SH-SY5Y (cell line): ENCODE measurements around the gene OR2W3.

Source experiments
- GATA2 ChIP-seq: IDR thresholded peaks from 2 replicates; pipeline ENCODE4 v1.6.1; 2011; ENCODE audit warnings: mild to moderate bottlenecking, low read depth, low read length
- GATA3 ChIP-seq: IDR thresholded peaks from 2 replicates; pipeline ENCODE4 v1.6.1; 2011; ENCODE audit warnings: low read depth, mild to moderate bottlenecking, low read length, moderate library complexity

OR2W3 gene

DNA sequence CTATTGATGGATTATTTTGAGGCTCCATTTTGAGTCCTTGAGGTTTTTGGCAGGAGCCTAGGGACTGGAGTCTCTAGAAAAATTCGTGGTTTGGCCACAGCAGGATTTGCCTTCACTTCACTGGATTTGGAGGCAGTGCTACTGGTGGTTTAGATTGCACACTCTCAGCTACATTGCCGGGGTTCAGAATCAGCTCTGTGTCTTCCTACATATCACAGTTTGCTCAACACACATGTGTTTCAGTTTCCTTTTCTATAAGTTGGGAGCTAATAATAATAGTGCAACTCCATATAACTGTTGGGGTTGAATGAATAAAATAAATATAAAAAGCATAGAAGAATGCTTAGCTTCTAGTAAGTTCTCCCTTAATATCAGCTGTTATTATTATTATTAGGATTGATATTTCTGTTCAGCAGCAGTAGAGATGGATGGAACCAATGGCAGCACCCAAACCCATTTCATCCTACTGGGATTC is at the start of gene OR2W3:
Gene OR2W3 (plus strand): TSS at position 425 of the 475 bp plus-strand sequence. CDS start 0 bp downstream, at position 425.
- TF ChIP-seq GATA3 = no peak
- no peak for TF ChIP-seq GATA2

DNA sequence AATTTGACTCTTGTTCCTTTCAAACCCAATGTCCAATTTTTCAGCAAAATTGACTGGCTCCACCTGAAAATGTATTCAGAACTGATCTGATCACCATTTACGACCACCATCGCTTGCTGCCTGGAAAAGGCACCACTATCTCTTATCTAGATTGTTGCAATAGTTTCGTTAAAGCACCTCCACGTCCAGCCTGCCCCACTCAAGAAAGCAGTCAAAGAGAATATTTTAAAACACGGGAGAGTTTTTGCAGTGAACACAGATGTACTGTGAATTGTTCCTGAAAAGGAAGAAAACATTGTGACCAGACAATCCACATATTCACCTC is 49.7 kb upstream of the OR2W3 start:
- TF ChIP-seq GATA3 (no peak), GATA2 (no peak)

DNA sequence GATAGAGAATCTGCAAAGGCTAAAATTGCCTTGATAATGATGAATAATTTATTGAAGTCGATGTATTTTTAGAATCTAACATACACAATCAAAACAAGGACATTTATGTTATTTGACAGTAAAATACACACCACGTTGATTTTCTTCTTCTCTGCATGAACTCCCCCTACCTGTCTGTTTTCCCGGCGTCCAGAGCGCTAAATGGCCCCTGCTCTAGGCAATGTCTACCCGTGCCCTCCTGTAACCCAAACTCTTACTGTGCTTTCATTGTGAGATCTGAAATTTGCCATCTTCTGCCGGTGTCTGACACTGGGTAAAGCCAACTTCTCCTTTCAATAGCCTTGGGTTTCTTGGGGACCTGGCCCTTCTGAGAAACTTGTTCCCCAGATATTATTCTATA is 47.0 kb upstream of the OR2W3 start:
- TF ChIP-seq GATA2 (no peak), GATA3 (no peak)

DNA sequence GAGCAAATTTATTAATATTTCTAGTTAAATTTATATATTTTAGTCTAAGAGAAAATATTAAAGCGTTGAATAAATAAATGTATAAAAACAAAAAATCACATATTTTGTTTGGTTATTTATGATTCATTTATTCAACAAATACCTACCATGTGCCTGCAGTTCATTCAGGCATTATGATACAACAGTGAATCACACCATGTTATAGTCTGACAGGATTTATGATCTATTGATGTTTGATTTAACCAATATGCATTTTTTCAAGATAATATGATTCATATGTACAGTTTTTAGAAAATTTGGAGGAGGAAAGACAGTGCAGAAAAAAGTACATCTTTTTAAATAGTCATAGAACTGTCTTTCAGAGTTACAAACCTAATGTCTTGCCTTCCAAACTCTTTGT is 45.8 kb upstream of the OR2W3 start:
- TF ChIP-seq GATA3 = no peak
- TF ChIP-seq GATA2 = no peak

DNA sequence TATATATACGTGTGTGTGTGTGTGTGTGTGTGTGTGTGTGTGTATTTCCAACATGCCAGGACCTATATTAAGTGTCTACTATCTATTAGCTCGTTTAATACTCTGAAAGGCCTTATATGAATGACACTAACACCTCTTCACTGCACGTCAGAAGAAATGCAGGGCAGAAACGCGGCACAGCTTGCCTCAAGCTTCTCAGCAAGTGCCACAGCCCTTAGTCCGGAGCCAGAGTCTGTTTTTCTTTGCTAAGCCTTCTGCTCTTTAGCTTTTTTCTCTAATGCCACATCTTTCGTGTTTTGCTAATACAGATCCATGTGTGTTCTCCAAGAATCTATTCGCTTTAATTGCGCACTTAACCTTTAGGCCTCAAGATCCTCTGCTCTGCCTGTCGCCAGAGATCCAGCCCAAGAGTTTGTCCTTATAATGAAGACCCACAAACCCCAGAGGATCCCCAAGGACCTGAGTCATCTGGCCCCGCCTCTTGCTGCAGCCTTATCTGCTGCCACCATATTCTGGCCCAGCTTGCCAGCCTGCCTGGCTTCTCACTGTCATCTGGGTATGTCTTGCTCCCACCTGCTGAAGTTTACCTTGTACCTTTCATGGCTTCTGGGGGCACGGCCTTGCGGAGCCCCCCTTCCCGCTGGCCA is 40.4 kb upstream of the OR2W3 start:
- TF ChIP-seq GATA3 (no peak), GATA2 (no peak)

DNA sequence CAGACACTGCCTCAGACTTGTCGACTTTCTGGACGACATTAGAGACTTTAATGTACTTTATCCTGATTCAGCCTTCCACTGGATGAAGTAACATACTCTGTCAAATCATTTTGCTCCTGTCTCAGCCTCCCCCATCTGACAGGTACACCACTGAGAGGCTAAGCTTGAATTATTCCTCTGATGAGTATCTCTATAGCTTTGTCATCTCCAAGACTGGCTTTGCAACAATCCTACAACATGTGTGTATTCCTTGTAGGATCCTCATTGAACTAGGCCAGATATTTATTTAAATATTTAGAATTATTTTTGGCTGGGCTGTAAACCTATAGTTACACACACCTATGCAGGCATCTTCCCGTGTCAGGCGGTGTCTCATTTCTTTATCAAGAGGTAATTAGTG is 39.5 kb upstream of the OR2W3 start:
- TF ChIP-seq GATA2 (no peak), GATA3 (no peak)

DNA sequence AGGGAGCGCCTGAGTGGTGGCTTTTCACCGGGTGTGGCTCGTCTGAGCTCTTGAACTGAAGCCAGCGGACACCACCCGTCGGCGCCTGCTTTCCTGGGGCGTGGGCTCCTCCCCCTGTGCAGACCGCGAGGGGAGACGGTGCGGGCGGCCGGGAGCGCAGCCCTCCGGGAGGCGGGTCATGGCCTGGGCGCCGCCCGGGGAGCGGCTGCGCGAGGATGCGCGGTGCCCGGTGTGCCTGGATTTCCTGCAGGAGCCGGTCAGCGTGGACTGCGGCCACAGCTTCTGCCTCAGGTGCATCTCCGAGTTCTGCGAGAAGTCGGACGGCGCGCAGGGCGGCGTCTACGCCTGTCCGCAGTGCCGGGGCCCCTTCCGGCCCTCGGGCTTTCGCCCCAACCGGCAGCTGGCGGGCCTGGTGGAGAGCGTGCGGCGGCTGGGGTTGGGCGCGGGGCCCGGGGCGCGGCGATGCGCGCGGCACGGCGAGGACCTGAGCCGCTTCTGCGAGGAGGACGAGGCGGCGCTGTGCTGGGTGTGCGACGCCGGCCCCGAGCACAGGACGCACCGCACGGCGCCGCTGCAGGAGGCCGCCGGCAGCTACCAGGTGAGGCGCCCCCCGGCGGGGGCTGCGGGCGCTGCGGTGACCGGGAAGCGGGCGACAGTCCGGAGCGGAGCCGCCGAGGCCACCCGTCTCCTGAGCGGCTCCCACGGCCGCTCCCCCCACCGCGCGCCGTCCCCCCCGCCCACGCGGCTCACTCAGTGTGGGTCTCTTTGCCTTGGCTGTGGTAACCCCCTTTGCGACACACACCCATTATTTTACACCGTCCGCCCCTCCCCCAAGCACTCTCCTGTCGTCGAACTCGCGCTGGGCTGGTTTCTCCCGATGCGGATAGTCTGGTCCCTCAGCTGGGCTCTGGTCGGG is 38.1 kb upstream of the OR2W3 start, which contains the start of gene TRIM58:
Gene TRIM58 (plus strand): TSS at position 119 of the 916 bp plus-strand sequence. CDS start 60 bp downstream, at position 179.
- TF ChIP-seq GATA2 (no peak), GATA3 (no peak)

DNA sequence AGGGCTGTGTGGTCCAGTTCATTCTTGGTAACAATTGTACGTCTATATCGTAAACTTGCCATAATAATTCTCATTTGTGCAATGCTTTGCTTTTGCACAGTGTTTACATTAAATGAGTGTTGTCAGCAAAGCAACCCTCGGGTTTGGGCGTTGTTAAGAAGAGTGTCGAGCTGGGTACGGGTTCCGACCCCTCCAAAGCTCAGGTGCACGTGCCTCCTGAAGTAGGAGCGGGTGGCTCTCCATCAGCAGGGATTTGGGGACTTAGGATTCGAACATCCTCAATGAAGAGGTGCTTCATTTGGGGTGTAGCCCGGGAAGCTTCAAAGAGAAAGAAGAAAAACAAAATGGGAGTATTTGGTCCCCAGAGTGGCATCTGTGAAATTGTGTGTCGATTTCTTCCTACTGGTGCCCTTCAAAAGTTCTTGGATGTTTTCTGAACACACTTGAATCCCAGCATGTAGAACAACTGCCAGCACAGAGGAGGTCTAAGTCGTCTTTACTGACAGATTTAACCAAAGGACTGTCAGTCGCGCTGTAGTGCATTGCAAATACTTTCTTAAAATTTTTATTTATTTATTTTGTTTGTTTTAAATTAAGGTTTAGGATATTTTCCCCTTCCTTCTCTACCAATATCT is 37.3 kb upstream of the OR2W3 start:
- TF ChIP-seq GATA2 = no peak
- TF ChIP-seq GATA3 = no peak

DNA sequence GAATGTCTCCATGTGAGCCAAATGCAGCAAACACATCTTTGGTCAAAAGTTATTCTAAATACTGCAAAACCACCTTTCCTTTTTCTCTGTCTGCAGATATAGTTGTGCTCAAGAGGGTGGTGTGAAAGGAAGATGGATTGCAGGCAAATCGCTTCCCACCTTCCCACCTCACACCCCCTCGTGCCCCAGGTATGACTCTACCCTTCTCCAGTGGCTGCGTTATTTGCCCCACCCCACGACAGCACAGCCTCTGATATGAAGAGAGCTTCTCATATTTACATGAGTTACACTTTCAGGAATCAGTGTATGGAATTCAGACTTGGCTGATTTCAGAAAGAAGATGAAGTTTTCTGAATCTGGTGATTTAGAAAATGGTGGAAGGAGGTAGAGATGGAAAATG is 32.6 kb upstream of the OR2W3 start:
- no peak for TF ChIP-seq GATA3
- no peak for TF ChIP-seq GATA2

DNA sequence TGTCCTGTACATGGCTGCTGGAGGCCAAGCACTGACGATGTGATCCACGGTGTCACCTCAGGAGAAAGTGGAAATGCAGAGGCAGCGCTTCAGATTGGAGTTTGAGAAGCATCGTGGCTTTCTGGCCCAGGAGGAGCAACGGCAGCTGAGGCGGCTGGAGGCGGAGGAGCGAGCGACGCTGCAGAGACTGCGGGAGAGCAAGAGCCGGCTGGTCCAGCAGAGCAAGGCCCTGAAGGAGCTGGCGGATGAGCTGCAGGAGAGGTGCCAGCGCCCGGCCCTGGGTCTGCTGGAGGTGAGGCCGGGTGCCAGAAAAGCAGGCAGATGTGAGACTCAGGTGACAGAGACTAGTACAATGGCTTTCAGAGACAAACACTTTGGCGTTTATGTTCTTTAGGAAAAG is 30.7 kb upstream of the OR2W3 start:
- TF ChIP-seq GATA2 (no peak), GATA3 (no peak)

DNA sequence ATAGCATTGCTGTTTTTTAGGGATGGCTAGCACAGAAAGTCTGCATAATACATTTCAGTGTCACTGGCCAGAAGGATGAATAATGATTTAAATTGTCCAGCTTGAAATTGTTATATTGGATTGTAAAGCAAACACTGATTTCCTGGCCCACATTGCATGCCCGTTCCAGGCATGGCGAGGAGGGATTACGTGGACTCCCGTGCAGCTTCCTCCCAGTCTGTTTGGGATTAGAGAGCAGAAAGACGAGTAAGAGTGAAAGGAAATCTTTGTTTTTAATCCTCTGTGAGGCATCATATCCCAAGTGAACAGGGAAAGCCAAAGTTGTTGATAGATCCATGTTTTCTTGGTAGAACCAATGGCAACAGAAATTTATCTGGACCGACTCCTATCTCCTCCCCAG is 30.0 kb upstream of the OR2W3 start:
- TF ChIP-seq GATA3 (no peak), GATA2 (no peak)

DNA sequence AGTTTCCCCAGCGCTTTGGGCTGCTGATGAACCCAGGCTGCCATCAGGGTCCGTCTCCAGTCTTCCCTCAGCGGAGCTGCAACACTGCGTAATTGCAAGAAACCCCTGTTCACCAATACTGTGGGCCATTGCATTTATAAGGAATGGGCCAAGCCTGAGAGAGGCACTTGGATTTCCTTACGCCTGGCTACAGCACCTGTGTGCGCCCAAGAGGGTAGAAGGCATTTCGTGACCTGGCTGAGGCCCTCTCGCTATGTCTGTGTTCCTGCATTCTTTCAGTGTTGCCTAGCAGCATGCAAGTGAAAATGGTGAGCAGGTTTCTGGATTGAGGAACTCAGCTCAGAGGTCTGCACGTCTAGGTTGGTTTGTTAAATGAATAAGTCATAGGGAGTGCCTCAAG is 12.0 kb upstream of the OR2W3 start:
- TF ChIP-seq GATA3 (no peak), GATA2 (no peak)

DNA sequence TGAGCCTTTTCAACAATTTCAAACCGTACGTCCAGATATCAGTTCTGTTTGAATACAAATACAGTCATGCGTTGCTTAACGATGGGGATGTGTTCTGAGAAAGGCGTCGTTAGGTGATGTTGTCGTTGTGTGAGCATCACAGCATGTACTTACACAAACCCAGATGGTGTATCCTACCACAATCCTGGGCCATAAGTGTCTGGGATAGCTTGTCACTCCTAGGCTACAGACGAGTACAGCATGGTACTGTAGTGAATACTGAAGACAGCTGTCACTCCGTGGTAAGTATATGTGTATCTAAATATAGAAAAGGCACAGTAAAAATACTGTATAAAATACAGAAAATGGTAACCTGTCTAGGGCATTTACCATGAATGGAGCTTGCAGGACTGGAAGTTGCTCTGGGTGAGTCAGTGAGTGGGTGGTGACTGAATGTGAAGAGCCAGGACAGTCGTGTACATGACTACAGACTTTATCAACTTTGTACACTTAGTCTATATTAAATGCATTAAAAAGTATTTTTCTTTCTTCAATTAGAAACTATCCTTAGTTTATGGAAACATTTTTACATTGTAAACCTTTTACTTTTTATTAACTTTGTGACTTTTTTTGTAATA is 10.5 kb upstream of the OR2W3 start:
- TF ChIP-seq GATA3 (no peak), GATA2 (no peak)

DNA sequence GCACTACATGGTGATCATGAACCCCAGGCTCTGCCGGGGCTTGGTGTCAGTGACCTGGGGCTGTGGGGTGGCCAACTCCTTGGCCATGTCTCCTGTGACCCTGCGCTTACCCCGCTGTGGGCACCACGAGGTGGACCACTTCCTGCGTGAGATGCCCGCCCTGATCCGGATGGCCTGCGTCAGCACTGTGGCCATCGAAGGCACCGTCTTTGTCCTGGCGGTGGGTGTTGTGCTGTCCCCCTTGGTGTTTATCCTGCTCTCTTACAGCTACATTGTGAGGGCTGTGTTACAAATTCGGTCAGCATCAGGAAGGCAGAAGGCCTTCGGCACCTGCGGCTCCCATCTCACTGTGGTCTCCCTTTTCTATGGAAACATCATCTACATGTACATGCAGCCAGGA is 589 bp downstream of the OR2W3 start:
- TF ChIP-seq GATA3 = no peak
- TF ChIP-seq GATA2 = no peak

DNA sequence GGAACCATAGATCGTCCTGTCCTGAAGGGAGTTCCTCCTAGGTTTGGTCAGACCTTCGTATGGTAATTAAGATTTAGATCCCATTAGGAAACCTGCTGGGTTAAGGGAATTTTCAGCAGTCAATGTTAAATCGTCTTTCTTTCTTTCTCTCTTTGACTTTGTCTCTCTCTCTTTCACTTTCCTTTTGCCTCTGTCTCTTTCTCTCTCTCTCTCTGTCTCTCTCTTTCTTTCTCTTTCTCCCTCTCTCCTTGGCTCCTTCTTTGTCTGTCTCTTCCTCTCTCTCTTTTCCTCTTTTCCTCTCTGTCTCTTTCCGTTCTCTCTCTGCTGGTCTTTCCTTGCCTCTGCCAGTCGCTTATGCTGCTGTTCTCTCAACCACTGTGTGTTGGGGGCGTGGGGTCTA is 8.7 kb downstream of the OR2W3 start:
- TF ChIP-seq GATA2 = no peak
- no peak for TF ChIP-seq GATA3
